Amygdala (tissue), 56 donors: ENCODE data around the gene CEP57L1.

ENCODE experiments used
- DNase-seq, 56 donors: peaks; one replicate each; lab custom pipeline; 2025; lab: John Stamatoyannopoulos, UW

Gene CEP57L1

DNA sequence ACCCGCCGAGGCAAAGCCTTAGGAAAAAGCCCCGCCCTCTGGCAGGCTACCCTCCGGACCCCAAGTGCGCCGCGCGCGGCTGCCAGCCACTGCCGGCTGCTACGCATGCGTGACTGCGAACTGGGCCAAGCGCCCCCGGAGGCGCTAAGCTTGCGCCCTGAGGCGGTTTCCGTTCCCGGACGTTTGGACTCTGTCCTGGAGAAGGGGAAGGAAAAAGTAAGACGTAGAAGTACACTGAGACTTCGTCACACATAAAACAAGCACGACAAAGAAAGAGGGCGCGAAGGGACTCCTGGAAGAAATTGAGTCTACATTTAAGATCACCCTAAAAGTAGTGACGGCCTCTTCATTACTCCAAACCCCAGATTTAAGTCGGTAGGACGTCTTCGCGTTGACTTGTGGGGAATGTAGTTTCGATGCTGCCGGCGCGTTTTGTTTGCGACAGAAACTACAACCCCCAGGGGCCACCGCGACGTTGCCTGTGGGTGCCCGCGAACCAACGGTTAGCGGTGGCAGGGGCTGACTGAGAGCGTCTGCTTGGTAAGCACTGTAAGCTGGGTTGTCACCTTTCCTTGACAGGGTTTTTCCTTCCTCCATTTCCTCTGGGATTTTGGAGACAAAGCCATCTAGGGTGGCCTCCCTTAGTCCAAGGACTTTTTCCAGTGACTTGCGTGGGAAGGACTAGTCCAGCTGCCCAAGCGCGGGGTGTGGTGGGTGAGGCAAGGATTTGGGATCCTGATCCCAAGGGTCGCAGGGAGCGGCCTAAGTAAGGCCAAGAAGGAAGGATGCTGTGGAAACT is at the start of gene CEP57L1:
Gene CEP57L1 (plus strand): TSS at position 472 of the 799 bp plus-strand sequence. CDS start 49,715 bp downstream, outside the sequence.
- peak; percentile 72 to 99 (median 94) for DNase-seq

DNA sequence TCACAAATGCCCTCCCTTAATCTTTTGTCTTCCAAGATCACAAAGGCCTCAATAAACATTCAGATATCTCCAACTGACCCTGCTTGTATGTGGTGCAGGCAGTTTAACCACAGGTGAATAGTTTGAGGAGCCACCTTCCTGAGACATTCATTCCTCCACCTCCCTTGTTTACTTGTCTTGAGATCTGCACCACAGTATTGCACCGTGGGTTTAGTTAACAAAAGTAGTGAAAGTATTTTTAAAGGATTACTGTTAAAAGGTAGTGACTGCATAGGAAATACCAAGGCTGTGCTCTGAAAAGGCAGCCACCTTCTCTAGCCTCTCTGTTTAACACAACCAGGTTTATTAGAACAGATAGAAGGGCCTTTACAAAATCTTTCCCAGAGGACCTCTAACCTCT is 47.1 kb upstream of the CEP57L1 start:
- no peak for DNase-seq

DNA sequence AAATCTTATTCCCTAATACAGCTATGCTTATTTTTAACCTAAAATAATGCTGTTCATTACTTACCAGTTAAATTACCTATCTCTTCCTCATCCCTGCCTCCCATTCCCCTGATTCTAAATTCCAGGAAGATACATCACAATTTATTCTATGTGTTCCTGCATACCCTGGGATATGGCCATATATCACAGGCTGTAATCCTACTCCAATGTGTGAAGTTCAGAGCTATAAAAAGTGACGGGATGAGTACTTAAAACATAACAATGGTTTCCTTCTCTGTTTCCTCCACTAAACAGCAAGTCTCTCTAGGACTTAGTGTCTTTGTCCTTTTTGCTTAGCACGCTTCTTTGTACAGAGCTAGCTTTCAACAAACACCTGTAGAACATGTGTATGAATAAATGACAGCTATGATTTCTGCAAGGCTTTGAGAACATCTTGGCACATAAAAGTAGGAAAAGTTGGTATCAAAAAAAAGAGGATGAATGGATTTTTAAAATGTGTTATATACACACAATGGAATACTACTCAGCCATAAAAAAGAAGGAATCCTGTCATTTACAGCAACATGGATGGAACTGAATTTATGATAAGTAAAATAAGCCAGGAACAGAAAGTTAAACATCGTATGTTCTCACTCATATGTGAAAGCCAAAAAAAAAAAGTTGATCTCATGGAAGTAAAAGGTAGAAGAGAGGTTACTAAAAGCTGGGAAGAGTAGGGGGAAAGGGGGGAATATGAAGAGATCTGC is 46.5 kb upstream of the CEP57L1 start:
- no peak for DNase-seq

DNA sequence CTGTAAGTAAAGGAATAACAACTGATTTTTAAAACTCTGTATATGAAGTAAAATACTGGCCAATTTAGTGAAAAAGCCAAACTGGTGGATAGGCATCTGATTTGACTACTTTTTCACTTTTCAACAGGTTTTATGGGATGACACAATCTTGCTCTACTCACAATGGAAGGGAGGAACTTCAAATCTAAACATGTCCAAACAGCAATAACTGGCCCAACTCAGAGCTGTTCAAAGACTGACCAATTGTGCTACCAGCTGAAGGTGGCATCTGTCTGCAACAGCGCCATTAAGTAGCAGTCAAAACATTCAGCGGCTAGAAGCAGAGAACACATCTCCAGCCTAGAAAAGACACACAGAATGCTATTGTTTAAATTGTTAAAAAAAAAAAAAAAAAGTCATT is 45.3 kb upstream of the CEP57L1 start:
- DNase-seq, result peak in 21 of 56 donors; percentile 1 to 51 (median 25)

DNA sequence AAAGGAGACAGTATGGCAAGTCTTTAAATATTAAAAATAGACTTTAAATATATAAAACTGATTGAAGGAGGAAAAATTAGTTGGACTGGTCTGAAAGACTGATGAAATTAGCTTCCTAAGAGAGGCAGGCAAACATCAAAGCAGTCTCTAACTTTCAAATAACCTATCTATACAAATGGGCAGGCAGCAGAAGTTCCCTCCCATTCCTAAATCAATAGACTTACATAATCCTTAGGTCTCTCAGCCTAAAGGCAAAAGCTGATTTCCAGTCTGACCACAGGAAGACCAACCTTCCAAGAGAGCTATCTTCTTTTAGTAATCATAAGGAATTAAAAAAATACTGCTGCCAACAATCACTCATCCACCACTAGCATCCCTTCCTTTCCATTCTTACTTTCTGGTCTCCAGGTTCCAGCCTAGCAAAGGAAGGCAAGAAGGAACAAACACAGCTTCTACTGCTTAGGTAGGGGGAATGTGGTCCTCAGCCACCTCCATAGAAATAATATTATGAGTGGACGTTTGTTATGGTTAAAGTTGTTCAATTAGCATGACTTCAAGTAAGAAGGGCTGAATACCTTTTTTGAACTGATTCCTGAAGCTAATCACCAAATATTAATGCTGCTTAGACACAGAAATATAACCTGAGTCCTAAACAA is 44.7 kb upstream of the CEP57L1 start:
- DNase-seq, result no peak

DNA sequence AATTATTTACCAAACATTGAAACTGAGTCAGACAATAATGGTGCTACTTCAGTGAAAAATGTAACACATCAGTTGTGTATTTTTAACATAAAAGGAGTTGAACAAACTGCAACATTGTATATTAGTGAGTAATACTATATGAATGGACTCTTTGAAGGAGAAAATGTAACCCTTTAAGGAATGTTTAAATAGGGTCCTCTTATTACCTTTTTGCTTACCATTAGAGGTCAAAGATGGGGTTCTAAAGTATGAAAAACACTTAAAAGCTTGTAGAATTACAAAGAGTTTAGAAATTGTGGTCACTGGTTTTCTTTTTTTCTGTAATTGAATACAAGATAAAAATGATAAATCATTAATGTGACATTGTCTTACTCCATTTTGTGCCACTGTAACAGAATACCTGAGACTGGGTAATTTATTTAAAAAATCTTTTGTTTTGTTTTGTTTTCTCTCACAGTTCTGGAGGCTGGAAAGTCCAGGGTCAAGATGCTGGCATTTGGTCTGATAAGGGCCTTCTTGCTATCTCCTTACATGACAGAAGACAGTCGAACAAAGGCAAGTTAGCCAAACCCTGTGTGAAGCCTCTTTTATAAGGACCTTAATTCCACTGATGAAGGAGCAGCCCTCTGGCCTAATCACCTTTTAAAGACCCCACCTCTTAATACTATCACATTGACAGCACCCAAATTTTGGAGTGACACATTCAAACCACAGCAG is 43.8 kb upstream of the CEP57L1 start:
- DNase-seq, result no peak

DNA sequence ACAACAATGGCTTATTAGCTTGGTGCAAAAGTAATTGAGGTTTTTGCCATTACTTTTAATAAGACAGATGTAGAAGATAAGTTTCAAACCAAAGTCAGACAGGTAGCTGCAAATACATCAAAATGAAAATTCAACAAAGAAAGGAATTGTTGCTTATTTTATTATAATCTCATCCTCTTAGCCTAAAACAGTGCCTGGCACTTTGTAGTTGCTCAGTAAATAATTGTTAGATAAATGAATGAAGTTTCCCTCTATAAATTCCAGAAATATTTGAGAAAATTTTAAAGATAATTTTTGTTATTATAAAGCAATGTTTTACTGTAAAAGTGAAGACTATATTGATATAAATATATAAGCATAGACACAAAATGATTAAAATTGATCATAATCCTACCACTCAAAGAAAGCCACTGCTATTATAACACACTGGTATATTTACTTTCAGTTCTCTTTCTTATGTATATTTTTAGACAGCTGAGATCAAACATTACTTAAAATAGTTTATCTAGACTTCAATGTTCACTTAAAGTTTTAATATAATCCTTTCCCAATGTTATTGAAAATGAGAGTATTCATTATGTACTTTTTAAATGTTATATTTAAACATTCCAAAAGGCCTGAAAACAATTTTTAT is 43.2 kb upstream of the CEP57L1 start:
- DNase-seq, result no peak

DNA sequence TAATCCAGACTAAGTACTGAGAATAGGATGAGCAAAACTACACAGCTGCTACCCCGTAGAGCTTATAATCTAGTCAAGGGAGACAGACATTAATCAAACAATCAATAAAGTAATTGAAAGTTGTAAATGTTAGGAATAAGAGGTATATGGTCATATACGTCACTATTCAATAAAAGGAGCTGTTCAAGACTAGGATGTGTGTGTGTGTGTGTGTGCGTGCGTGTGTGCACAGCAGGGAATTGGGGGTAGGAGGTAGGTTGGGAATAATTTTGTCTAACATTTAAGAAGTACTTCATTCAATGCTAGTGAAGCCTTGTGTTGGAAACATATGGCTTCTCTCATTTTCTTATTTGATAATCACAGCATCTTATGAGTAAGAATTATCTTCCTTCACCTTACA is 42.5 kb upstream of the CEP57L1 start:
- no peak for DNase-seq

DNA sequence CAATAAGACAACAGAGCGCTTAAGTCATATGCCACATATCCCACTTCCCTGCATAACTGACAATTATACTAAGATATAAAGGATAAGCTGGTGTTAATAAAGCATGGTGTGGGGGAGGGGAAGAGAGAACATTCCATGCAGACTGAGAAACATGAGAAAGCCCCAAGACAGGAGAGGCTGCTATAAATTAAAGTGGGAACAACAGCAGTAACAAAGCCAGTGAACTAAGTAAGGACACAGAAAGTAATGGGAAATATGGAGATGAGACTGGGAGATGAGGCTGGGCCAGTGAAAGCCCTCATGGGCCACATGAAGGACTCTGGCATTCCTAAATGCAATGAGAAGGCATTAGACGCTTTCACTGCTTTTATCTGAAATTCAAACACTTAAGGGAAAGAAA is 42.0 kb upstream of the CEP57L1 start:
- DNase-seq, result no peak

DNA sequence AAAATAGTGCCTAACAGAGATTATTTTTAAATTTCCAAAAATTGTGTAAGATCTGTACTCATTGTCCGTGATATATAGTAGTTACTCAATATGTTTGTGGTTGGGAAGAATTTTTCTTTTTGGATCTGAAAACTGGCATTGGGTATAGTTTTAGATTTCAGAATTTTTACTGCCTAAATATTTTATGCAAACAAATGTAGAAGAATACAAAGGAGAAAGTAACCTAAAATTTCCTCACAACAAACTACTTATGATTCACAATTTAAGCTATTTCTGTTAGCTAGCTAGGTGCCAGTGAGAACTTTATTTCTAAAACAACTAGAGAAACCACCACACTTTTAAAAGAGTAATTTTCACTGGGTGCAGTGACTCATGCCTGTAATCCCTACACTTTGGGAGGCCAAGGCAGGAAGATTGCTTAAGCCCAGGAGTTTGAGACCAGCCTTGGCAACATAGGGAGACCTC is 39.5 kb upstream of the CEP57L1 start:
- no peak for DNase-seq

DNA sequence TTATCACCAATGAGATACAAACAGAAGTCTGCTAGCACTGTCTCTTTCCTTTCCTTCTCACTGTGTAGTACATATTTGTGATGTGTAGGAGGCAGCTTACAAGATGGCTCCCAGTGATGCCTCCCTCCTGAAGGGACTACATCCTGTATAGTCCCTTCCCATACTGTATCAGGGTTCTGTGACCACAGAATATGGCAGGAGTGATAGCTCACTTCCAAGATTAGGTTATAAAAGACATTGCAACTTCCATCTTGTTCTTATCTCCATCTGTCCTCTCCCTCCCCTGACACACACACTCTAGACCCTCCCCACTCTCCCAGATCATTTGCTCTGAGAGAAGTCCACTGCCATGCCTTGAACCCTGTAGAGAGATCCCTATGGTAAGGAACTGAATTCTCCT is 38.6 kb upstream of the CEP57L1 start:
- DNase-seq, result no peak

DNA sequence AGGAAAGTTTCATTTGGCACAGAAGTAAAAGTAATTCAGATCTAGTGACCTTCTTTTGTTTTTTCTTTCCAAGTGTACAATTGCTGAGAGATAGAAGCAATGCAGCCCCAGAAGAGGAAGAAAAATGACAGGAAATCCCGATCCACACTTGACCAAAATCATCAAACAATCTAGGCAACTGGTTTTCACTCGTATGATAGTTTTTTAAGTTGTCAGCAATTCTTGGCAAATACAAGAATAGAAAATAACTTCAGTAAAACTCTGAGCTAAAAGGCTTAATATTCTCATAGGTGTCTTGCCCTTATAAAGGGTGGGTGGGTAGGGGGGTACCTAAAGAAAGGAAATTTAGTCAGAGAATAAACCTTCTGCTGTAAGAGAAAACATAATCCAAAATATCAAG is 36.7 kb upstream of the CEP57L1 start:
- DNase-seq, result no peak

DNA sequence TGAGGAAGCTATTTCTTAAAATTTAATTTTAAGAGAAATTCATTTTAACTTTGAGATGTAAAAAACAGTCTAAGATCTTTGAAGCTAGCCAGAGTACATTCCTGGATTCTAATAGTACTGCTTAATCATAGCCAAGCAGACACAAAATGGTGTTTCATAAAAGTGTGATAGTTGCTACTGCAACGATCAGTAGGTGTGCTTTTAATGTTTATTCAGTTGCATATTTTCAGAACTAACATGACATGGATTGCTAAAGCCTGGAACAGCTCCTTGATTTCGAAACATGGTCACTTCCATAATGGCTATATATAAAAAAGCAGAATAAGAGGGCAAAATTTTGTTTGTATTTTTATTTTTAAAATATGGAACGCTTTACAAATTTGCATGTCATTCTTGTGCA is 36.2 kb upstream of the CEP57L1 start:
- DNase-seq, result no peak

DNA sequence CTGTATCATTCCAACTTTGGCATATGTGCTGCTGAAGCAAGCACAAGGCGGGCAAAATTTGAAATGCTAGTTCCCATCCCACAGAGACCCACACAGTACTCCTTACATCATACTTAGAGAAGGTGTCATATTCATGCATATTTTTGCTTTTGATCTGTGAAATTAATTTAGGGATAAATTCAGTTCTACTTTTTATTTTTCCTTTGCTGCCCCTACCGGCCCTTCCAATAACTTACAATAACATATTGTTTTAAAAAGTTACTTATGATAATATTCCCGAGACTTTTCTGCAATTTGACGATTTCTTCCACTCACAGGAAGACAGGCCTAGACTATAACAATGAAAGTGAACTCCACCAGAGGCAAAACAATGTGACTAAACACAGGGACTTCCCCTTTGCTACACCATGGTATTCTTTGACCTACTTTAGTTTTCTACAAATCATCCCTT is 35.7 kb upstream of the CEP57L1 start:
- DNase-seq, result no peak

DNA sequence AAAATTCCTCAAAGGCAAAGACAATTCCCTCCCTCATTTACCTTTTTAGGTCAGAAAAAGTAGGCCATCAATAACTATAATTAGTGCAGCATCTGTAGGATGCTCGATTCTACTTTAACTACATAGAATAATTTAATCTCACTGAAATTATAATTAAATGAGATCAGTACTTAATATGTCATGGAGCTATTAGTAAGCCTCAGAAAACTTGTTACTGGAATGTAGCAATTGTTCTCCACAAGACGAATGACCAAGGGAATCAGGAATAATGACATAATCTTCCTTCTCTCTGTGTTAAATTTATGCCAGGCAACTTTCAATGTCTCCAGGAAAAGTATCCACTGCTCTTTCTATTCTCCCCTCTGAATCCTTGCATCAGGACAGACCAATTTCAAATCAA is 34.7 kb upstream of the CEP57L1 start:
- DNase-seq, result no peak

DNA sequence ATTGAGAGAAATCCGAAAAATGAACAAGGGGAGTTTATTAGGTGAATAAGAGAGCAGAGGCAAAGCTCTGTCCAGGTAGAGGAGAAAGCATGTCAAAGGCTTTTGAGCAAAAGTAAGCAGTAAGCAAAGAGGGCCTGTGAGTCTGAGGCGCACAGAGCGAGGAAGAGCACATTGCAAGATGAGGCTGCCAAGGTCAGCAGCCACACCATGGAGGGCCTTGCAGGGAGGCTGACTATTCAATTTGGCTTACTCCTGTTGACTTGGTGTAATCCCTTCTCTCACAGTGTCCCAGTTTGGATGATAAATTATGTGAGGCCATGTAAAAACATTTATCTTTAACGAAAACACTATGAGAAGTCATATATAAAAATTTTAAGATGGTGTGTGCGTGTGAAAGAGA is 33.1 kb upstream of the CEP57L1 start:
- no peak for DNase-seq

DNA sequence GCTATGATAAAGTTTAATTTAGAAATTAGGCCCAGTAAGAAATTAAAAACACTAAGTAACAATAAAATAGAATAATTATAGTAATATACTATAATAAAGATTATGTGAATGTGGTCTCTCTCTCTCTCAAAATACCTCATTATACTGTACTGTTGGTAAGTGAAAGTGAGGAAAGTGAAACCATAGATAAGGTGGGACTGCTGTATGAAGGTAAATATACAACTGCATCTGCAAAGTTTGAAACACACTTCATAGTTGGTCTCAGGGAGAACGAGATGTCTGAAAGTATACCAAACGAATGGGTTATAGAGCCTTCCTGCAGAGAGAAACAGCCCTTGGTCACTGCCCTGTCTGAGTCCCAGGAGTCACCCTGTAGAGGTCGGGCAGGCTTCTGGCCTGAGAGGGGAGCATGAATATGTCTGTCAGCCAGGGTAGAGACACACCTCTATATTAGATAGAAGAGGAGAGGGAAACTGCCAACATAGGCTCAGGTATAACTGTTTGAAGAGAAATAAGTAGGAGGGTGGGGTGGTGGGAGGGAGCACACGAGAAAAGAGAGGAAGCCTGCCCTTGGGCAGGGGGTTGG is 32.4 kb upstream of the CEP57L1 start:
- no peak for DNase-seq

DNA sequence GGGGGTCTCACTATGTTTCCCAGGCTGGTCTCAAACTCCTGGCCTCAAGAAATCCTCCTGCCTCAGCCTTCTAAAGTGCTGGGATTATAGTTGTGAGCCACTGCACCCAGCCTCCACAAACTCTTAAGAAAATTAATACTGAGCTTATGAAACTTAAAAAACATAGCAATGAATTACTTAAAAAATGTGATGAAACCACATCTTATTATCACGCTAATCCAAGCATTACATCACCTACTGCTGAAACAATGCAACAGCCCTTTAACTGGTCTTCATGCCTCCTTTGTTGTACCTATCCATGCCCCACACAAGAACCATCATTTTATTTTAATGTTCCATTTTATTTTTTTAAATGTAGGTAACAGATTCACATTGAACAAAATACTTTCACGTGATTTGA is 25.6 kb upstream of the CEP57L1 start:
- no peak for DNase-seq

DNA sequence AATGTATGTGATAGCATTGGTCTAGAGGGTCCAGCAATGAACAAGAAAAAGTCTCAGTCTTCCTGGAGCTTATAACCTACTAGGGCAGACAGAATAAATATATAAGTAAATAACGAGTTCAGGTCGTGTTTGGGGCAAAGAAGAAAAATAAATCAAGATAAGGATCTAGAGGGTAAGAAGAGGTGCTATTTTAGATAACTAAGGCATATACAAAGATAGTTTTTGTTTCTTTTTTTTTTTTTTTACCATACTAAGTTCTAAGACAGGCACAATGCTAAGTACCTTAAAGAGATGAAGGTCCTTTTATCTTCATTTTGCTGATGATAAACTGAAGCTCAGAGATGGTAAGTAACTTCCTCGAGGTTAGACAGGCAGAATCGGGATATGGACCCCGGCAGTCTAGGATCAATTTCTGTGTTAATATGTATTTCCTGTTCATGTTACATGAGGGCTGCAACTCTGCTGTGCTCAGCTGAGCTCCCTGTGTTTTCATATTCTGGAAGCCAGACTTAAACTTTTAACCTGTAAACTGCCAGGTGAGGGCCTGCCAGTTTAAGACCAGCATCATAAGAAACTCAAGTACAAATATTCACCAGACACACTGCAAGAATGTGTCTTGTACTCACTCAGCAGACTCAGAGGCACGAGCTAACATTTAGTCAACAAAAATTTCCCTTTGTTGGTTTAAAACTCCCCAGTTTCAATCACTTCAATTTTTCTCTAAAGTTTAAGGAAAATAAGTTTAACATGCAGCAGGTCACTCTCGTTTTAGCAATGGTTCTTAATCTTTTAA is 24.0 kb upstream of the CEP57L1 start:
- DNase-seq, result no peak
